DOHH2 (cell line): Measurements from ENCODE around the gene NDUFAB1.
"Not testable (repeated sequence)": the region's sequence is repeated elsewhere in the genome, so short reads cannot be mapped to it uniquely, and the experiment has no call there.

Source experiments
- H3F3A ChIP-seq: fragments of 200-600 bp; sonication (generic), shearing (Covaris generic); 2 replicates; pipeline ENCODE4 v1.6.0; 2016; ENCODE audit warnings: antibody characterized with exemption, mild to moderate bottlenecking; ENCODE audit not compliant: control insufficient read depth, insufficient read depth
- H3K27ac ChIP-seq: fragments of 200-600 bp; sonication (generic); 2 replicates; pipeline ENCODE4 v1.5.1; 2014; ENCODE audit warnings: low read depth, mild to moderate bottlenecking, low read length, moderate library complexity
- H3K27me3 ChIP-seq: fragments of 200-600 bp; sonication (generic); 2 replicates; pipeline ENCODE4 v1.6.1; 2014; ENCODE audit warnings: mild to moderate bottlenecking, low read length, mixed read lengths; ENCODE audit not compliant: control insufficient read depth
- H3K36me3 ChIP-seq: fragments of 200-600 bp; sonication (generic); 2 replicates; pipeline ENCODE4 v1.6.1; 2014; ENCODE audit warnings: mild to moderate bottlenecking, low read length, moderate library complexity, mixed read lengths; ENCODE audit not compliant: control insufficient read depth
- H3K4me1 ChIP-seq: fragments of 200-600 bp; sonication (generic); 2 replicates; pipeline ENCODE4 v1.6.1; 2014; ENCODE audit warnings: mild to moderate bottlenecking, low read length, mixed read lengths; ENCODE audit not compliant: control insufficient read depth
- H3K4me2 ChIP-seq: fragments of 200-600 bp; sonication (generic); 2 replicates; pipeline ENCODE4 v1.6.0; 2014; ENCODE audit warnings: mild to moderate bottlenecking, low read length, moderate library complexity
- H3K4me3 ChIP-seq: fragments of 200-600 bp; sonication (generic); 2 replicates; pipeline ENCODE4 v1.5.1; 2014; ENCODE audit warnings: mild to moderate bottlenecking, low read length, mixed read lengths
- H3K79me2 ChIP-seq: fragments of 200-600 bp; sonication (generic); 2 replicates; pipeline ENCODE4 v1.6.1; 2014; ENCODE audit warnings: mild to moderate bottlenecking, low read length, mixed read lengths; ENCODE audit not compliant: control insufficient read depth
- H3K9me2 ChIP-seq: fragments of 200-600 bp; sonication (generic); replicated peaks from 2 replicates; pipeline ENCODE4 v1.6.1; 2014; ENCODE audit warnings: mild to moderate bottlenecking, low read length, mixed read lengths; ENCODE audit not compliant: control insufficient read depth
- H3K9me3 ChIP-seq: fragments of 200-600 bp; sonication (generic); 2 replicates; pipeline ENCODE4 v1.6.1; 2014; ENCODE audit warnings: antibody characterized with exemption, low read length, mixed read lengths; ENCODE audit not compliant: control insufficient read depth, insufficient read depth
- H4K20me1 ChIP-seq: fragments of 200-600 bp; sonication (generic); 2 replicates; pipeline ENCODE4 v1.6.0; 2014; ENCODE audit warnings: low read depth, mild to moderate bottlenecking, antibody characterized with exemption, low read length, moderate library complexity; ENCODE audit not compliant: control insufficient read depth, insufficient read depth
- EZH2phosphoT487 ChIP-seq: fragments of 200-600 bp; sonication (generic); IDR thresholded peaks from 2 replicates; pipeline ENCODE4 v1.6.1; 2017; ENCODE audit warnings: borderline replicate concordance, mild to moderate bottlenecking, antibody characterized with exemption, low read length, moderate library complexity, mixed read lengths
- TF ChIP-seq, protein P1 (sequence below): fragments of 200-600 bp; sonication (generic); IDR thresholded peaks from one replicate; pipeline ENCODE4 v1.5.1; 2014; ENCODE audit warnings: antibody characterized with exemption, mild to moderate bottlenecking, low read depth, low read length; ENCODE audit not compliant: poor library complexity, severe bottlenecking

NDUFAB1 gene

DNA sequence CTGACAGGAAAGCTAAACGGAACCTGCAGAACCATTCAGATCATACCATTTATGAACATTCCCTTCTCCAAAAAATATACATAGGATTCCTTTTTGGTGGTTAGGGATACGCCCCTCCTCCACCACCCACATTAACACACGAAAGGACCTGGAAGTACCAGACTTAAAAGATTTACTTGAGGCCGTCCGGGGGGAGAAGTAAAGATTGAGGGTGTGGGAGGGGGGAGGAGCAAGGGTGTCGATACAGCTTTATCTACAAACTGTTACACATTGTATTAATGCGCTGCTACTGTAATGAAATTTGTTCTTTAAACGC is 44.5 kb upstream of the NDUFAB1 start:
- no peaks in the 10 kb centered on the region for H3K9me2 ChIP-seq
- peaks cover 54% of the 10 kb centered on the region for H3K79me2 ChIP-seq
- H4K20me1 ChIP-seq = no peaks in the 10 kb centered on the region
- H3K4me1 ChIP-seq = peaks cover 17% of the 10 kb centered on the region
- peak overlapping the region; percentile 62 for H3K27ac ChIP-seq
- 0 out of 2 replicates have a peak, but pooled peaks cover 3% of the 10 kb centered on the region for H3F3A ChIP-seq
- H3K9me3 ChIP-seq = no peaks in the 10 kb centered on the region
- H3K27me3 ChIP-seq = no peaks in the 10 kb centered on the region
- no peak for TF ChIP-seq EZH2phosphoT487
- TF ChIP-seq, protein P1, sequence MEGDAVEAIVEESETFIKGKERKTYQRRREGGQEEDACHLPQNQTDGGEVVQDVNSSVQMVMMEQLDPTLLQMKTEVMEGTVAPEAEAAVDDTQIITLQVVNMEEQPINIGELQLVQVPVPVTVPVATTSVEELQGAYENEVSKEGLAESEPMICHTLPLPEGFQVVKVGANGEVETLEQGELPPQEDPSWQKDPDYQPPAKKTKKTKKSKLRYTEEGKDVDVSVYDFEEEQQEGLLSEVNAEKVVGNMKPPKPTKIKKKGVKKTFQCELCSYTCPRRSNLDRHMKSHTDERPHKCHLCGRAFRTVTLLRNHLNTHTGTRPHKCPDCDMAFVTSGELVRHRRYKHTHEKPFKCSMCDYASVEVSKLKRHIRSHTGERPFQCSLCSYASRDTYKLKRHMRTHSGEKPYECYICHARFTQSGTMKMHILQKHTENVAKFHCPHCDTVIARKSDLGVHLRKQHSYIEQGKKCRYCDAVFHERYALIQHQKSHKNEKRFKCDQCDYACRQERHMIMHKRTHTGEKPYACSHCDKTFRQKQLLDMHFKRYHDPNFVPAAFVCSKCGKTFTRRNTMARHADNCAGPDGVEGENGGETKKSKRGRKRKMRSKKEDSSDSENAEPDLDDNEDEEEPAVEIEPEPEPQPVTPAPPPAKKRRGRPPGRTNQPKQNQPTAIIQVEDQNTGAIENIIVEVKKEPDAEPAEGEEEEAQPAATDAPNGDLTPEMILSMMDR = no peak
- H3K36me3 ChIP-seq = peaks cover 47% of the 10 kb centered on the region
- peak overlapping the region; percentile 99 for H3K4me3 ChIP-seq
- peak overlapping the region; percentile 91 for H3K4me2 ChIP-seq

DNA sequence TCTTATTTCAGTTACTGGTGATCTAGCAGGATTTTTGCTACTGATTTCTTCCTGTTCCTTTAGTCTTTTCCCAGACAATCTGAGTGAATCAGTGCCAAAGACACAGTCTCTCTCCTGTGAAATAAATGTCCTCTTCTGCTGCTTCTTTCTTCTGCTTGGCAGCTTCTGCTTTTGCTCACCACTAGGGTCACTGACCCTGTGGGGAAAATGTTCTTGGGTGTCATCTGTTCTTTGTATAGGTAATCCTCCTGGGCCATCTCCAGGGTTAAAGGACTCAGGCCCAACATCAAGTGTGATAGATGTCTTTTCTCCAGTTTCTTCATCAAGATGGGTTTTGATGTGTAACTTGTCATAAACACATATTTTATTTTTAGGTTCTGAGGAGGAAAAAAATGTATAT is 39.8 kb upstream of the NDUFAB1 start:
- Histone ChIP-seq H3K27me3 (no peaks in the 10 kb centered on the region), H3F3A (no peaks in the 10 kb centered on the region; the same call in 1 of the 2 replicates), H3K27ac (no peak overlapping the region), H3K36me3 (peaks cover 52% of the 10 kb centered on the region), H3K9me2 (no peaks in the 10 kb centered on the region), H3K79me2 (peaks cover 53% of the 10 kb centered on the region), H3K4me1 (peaks cover 9% of the 10 kb centered on the region), H3K4me3 (no peak overlapping the region), H4K20me1 (0 out of 2 replicates have a peak, but pooled peaks cover 3% of the 10 kb centered on the region), H3K4me2 (no peak overlapping the region), H3K9me3 (no peaks in the 10 kb centered on the region)
- TF ChIP-seq, protein P1 = no peak
- no peak for TF ChIP-seq EZH2phosphoT487

DNA sequence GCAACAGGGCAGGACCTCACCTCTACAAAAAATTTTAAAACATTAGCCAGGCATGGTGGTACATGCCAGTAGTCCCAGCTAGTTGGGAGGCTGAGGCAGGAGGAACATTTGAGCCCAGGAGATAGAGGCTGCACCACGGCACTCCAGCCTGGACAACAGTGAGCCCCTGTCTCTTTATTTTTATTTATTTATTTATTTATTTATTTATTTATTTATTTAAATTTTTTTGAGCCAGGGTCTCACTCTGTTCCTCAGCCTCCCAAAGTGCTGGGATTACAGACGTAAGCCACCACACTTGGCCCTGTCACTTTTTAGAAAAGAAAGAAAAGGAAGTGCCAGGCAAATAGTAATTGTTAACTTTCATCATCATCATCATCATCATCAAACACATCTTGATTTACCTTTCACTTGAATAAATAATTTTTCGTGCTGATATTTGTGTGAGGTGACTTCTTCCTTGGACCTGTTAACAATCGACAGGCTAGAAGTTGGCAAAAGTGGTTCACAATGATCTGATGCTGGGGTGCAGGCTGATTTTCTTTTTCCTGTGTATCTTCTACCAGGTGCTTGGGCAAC is 38.4 kb upstream of the NDUFAB1 start:
- no peak overlapping the region for H3K27ac ChIP-seq
- TF ChIP-seq, protein P1 = no peak
- no peak for TF ChIP-seq EZH2phosphoT487
- H3K27me3 ChIP-seq = no peaks in the 10 kb centered on the region
- peaks cover 63% of the 10 kb centered on the region for H3K36me3 ChIP-seq
- no peaks in the 10 kb centered on the region for H3K9me2 ChIP-seq
- no peaks in the 10 kb centered on the region for H3K4me1 ChIP-seq
- peaks cover 39% of the 10 kb centered on the region for H3K79me2 ChIP-seq
- H3K4me2 ChIP-seq = no peak overlapping the region
- no peak overlapping the region for H3K4me3 ChIP-seq
- no peaks in the 10 kb centered on the region for H3K9me3 ChIP-seq
- H4K20me1 ChIP-seq = 0 out of 2 replicates have a peak, but pooled peaks cover 3% of the 10 kb centered on the region
- H3F3A ChIP-seq = no peaks in the 10 kb centered on the region; the same call in 1 of the 2 replicates

DNA sequence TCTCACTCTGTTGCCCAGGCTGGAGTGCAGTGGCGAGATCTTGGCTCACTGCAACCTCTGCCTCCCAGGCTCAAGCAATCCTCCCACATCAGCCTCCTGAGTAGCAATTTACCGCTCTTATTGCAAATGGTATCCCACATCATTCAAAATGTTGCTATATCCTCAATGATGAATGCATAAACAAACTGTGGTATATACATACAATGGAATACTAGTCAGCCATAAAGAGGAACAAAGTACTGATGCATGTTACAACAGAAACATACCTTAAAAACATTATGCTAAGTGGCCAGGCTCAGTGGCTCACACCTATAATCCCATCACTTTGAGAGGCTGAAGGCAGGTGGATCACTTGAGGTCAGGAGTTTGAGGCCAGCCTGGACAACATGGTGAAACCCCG is 35.8 kb upstream of the NDUFAB1 start:
- H4K20me1 ChIP-seq, H3K4me1 ChIP-seq, H3F3A ChIP-seq, H3K27ac ChIP-seq, H3K9me3 ChIP-seq, H3K9me2 ChIP-seq, H3K27me3 ChIP-seq, H3K4me3 ChIP-seq, H3K4me2 ChIP-seq: not testable (repeated sequence)
- peaks cover 27% of the 10 kb centered on the region for H3K79me2 ChIP-seq
- peaks cover 74% of the 10 kb centered on the region for H3K36me3 ChIP-seq
